Aorta (tissue), 5 donors: ENCODE results near the gene EIF4H. TPM values are rescaled to one million over a fixed set of nuclear protein-coding genes. Genes with fewer than 3 reads are reported as not detected.

Experiments used
- ATAC-seq: fragments of 200-7000 bp; cut with Tn5 transposase; one replicate; pipeline ENCODE4 v1.9.1; 2022; ENCODE audit warnings: moderate library complexity; ENCODE audit not compliant: low FRiP score
- DNase-seq, 2 donors: peaks; one replicate each; pipeline ENCODE4 v3.0.0-alpha.2; 2020
- H3K27ac ChIP-seq, 2 donors: one replicate each; pipeline ENCODE4 v1.5.1; 2013; ENCODE audit warnings: low read length in 2 of 2, mild to moderate bottlenecking in 2 of 2, moderate library complexity in 2 of 2, control low read depth in 1 of 2, inconsistent platforms in 1 of 2, low read depth in 1 of 2
- H3K27me3 ChIP-seq, 2 donors: one replicate each; pipeline ENCODE4 v1.6.1; 2013; ENCODE audit warnings: control low read depth in 1 of 2, low read length in 1 of 2, mild to moderate bottlenecking in 1 of 2, moderate library complexity in 1 of 2; ENCODE audit not compliant: insufficient read depth in 2 of 2, control insufficient read depth in 1 of 2
- H3K36me3 ChIP-seq, 2 donors: one replicate each; pipeline ENCODE4 v1.6.1; 2013; ENCODE audit warnings: control low read depth in 1 of 2, low read length in 1 of 2, mild to moderate bottlenecking in 1 of 2; ENCODE audit not compliant: insufficient read depth in 2 of 2, control insufficient read depth in 1 of 2
- H3K4me1 ChIP-seq, 2 donors: one replicate each; pipeline ENCODE4 v1.6.1; 2013; ENCODE audit warnings: low read length in 2 of 2, control low read depth in 1 of 2, mild to moderate bottlenecking in 1 of 2, moderate library complexity in 1 of 2; ENCODE audit not compliant: insufficient read depth in 2 of 2, control insufficient read depth in 1 of 2
- H3K4me3 ChIP-seq, 2 donors: one replicate each; pipeline ENCODE4 v1.5.1; 2013; ENCODE audit warnings: low read length in 2 of 2, control low read depth in 1 of 2, mild to moderate bottlenecking in 1 of 2
- H3K9me3 ChIP-seq: one replicate; pipeline ENCODE4 v1.6.1; 2013; ENCODE audit warnings: mild to moderate bottlenecking, low read length; ENCODE audit not compliant: control insufficient read depth
- WGBS, 2 donors: extraction: QIAGEN DNeasy Blood & Tissue Kit; methylation state at CpG; one replicate each; pipeline ENCODE4 v1.1.7; 2013; 5-methylcytosine and 5-hydroxymethylcytosine counted together
- intact Hi-C, 2 donors: fragments of 100-400 bp; cut with DNase I; formaldehyde crosslinking; loops; one replicate each; pipeline versions ENCODE4 v1.14.2 to v1.15.0; 2022
- polyA plus RNA-seq, 2 donors: library from polyadenylated mRNA; stranded (reverse); fragments of 200-250 nt; gene quantifications; one replicate each; pipeline ENCODE4 v1.2.3, GENCODE V29; 2013
- total RNA-seq, 2 donors: library from RNA; stranded (reverse); fragmentation: NEBNext Ultra II Directional; extraction: Animal tissue kit (Norgen Biotek cat#: 25700); gene quantifications; one replicate each; pipeline ENCODE4 v1.2.1, GENCODE V29; 2021
- donor health status: healthy with polysubstance abuse.
- donor health status: Bipolar disorder and iron deficiency.
- donor health status: DM: no; HTN: no; CAD: no.
- donor health status: DM: no; HTN: no; CAD: no.
- donor health status: DM: yes; HTN: yes; CAD: no.

Gene EIF4H
- total and polyA plus RNA-seq, 4 donors: 140 to 207 (median 186) TPM

GRCh38 chr7:74141705-74142104 lies 32.5 kb upstream of the EIF4H start:
- 87 to 94% methylated on average over 1 of the region's 1 CpG for WGBS, 2 donors
- no peak overlapping the region for H3K4me3 ChIP-seq

DNA sequence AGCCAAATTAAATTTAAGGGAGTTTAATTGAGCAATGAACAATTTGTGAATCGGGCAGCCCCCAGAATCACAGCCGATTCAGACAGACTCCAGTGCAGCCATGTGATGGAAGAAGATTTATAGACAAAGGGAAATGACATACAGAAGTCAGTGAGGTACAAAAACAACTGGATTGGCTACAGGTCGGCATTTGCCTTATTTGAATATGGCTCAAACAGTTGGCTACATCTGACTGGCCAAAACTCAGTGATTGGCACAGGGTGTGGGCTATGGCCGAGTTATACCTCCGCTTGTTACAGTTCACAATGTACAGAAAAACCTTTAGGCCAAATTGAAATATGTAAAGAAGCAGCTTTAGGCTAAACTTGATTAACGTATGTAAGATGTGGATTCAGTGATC lies 30.8 kb upstream of the EIF4H start:
- Histone ChIP-seq H3K27me3 (no peaks in the 10 kb centered on the region), H3K4me3 (no peak overlapping the region), H3K9me3 (no peaks in the 10 kb centered on the region), H3K27ac (no peak overlapping the region), H3K36me3 (no peaks in the 10 kb centered on the region), H3K4me1 (no peaks in the 10 kb centered on the region)
- DNase-seq (no peak), ATAC-seq (no peak)
- intact Hi-C loops: no loop called here
- 61 to 68% methylated on average over 6 of the region's 6 CpGs for WGBS, 2 donors

More at GRCh38 chr7:74141705-74142104, 32.5 kb upstream of the EIF4H start:
- no peak overlapping the region for H3K27ac ChIP-seq
- no peaks in the 10 kb centered on the region for H3K9me3 ChIP-seq
- intact Hi-C loops: no loop called here
- ATAC-seq (no peak), DNase-seq (no peak)
- H3K36me3 ChIP-seq: no peaks in the 10 kb centered on the region
- H3K4me1 ChIP-seq: no peaks in the 10 kb centered on the region
- no peaks in the 10 kb centered on the region for H3K27me3 ChIP-seq

GRCh38 chr7:74148491-74148890 lies 25.7 kb upstream of the EIF4H start:
- Histone ChIP-seq H3K9me3 (no peaks in the 10 kb centered on the region), H3K27ac (no peak overlapping the region), H3K27me3 (no peaks in the 10 kb centered on the region), H3K4me1 (no peaks in the 10 kb centered on the region), H3K36me3 (no peaks in the 10 kb centered on the region), H3K4me3 (no peak overlapping the region)
- WGBS, 2 donors: 95 to 100% methylated on average over 1 of the region's 1 CpG
- DNase-seq (no peak), ATAC-seq (no peak)
- intact Hi-C loops: no loop called here

DNA sequence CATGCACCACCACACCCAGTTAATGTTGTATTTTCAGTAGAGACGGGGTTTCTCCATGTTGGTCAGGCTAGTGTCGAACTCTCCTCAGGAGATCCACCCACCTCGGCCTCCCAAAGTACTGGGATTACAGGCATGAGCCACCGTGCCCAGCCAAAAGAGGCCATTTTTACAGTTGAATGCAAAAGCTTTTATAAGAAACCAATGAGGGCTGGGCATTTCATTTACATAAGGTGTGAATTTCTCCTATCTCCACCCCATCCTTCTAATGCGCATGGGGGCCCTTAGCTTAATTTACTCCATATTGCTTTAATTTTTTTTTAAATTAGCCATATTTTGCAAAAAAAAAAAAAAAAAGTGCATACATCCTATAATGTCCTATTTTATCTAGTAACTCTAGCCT lies 25.1 kb upstream of the EIF4H start:
- Histone ChIP-seq H3K9me3 (no peaks in the 10 kb centered on the region), H3K27me3 (no peaks in the 10 kb centered on the region), H3K4me1 (no peaks in the 10 kb centered on the region), H3K27ac (no peak overlapping the region), H3K4me3 (no peak overlapping the region), H3K36me3 (no peaks in the 10 kb centered on the region)
- DNase-seq (no peak), ATAC-seq (no peak)
- intact Hi-C loops: no loop called here
- 97% methylated on average over 5 of the region's 5 CpGs for WGBS, 2 donors

GRCh38 chr7:74149603-74150002 lies 24.6 kb upstream of the EIF4H start:
- ATAC-seq: no peak
- intact Hi-C loops: no loop called here
- Histone ChIP-seq H3K27me3 (no peaks in the 10 kb centered on the region), H3K36me3 (no peaks in the 10 kb centered on the region), H3K4me1 (no peaks in the 10 kb centered on the region), H3K4me3 (no peak overlapping the region), H3K9me3 (no peaks in the 10 kb centered on the region), H3K27ac (no peak overlapping the region)
- no peak for DNase-seq
- 91 to 98% methylated on average over 1 of the region's 1 CpG for WGBS, 2 donors

DNA sequence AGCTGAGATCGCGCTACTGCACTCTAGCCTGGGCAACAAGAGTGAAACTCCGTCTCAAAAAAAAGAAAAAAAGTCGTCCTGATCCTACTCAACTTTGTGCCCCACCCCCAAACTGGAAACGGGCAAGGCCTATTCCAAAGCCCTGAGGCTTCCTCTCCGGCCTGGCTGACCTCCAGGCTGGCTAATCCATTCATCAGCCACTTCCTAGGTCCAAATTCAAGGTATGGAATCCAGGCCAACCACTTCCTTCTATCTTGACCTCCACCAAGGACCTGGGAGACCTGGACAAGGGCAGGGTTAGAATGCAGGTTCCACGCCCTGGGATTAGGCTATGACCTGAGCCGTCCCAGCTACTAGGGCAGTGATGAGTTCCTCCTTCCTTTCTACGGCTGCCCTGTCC lies 20.4 kb upstream of the EIF4H start:
- H3K4me3 ChIP-seq: no peak overlapping the region
- no peak overlapping the region for H3K27ac ChIP-seq
- no peaks in the 10 kb centered on the region for H3K27me3 ChIP-seq
- 86% methylated on average over 9 of the region's 9 CpGs for WGBS, 2 donors
- H3K36me3 ChIP-seq: no peaks in the 10 kb centered on the region
- ATAC-seq: no peak
- no peaks in the 10 kb centered on the region for H3K9me3 ChIP-seq
- no peaks in the 10 kb centered on the region for H3K4me1 ChIP-seq
- intact Hi-C loops: no loop called here
- no peak for DNase-seq

DNA sequence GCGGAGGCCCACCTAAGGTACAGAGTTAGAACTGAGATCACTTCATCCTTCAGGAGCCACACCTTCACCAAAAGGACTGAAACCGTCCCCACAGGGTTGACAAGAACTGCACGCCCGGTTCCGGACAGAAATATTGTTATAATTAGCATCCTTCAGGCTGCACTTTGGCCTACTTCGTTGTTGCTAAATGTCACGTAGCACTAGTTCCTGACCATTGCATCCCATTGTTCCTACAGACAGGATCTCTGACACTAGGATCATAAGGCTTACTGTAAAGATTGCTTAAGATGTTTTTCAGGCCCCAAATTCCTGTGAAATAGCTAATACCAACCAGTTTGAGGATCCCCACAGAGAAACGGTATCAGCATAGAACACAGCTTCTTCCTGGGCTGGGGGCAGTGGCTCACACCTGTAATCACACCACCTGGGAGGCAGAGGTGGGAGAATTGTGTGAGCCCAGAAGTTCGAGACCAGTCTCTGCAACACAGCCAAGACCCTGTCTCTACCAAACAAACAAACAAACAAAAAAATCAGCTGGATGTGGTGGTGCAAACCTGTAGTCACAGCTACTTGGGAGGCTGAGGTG lies 18.3 kb upstream of the EIF4H start:
- H3K4me1 ChIP-seq: no peaks in the 10 kb centered on the region
- ATAC-seq (no peak), DNase-seq (no peak)
- intact Hi-C loops: no loop called here
- no peaks in the 10 kb centered on the region for H3K36me3 ChIP-seq
- WGBS, 2 donors: 80 to 89% methylated on average over 9 of the region's 9 CpGs
- H3K9me3 ChIP-seq: no peaks in the 10 kb centered on the region
- no peak overlapping the region for H3K27ac ChIP-seq
- no peak overlapping the region for H3K4me3 ChIP-seq
- no peaks in the 10 kb centered on the region for H3K27me3 ChIP-seq

GRCh38 chr7:74157605-74158004 lies 16.6 kb upstream of the EIF4H start:
- Histone ChIP-seq H3K27me3 (no peaks in the 10 kb centered on the region), H3K4me1 (no peaks in the 10 kb centered on the region), H3K9me3 (no peaks in the 10 kb centered on the region), H3K4me3 (no peak overlapping the region), H3K27ac (no peak overlapping the region), H3K36me3 (no peaks in the 10 kb centered on the region)
- DNase-seq (no peak), ATAC-seq (no peak)
- WGBS, 2 donors: 95 to 96% methylated on average over 9 of the region's 9 CpGs
- intact Hi-C loops: no loop called here

GRCh38 chr7:74164985-74165456 lies 9.1 kb upstream of the EIF4H start:
- H3K27ac ChIP-seq: no peak overlapping the region

More at GRCh38 chr7:74164985-74165456, 9.1 kb upstream of the EIF4H start:
- Histone ChIP-seq H3K4me3 (no peak overlapping the region), H3K27me3 (no peaks in the 10 kb centered on the region), H3K36me3 (no peaks in the 10 kb centered on the region), H3K9me3 (no peaks in the 10 kb centered on the region), H3K4me1 (no peaks in the 10 kb centered on the region)
- no peak for DNase-seq
- 12% methylated on average over 7 of the region's 7 CpGs for WGBS, 2 donors
- intact Hi-C loops: no loop called here
- ATAC-seq: no peak
